Left ventricle myocardium superior (tissue), 1 donor: ENCODE measurements around the gene ILKAP. TPM values are rescaled to one million over a fixed set of nuclear protein-coding genes. Genes with fewer than 3 reads are reported as not detected.

Experiments used
- ATAC-seq: fragments of 200-7000 bp; cut with Tn5 transposase; one replicate; pipeline ENCODE4 v1.9.1; 2020; ENCODE audit warnings: mild to moderate bottlenecking, moderate library complexity
- DNase-seq: peaks from one replicate; pipeline ENCODE4 v3.0.0-alpha.2; 2020
- intact Hi-C: fragments of 100-400 bp; cut with micrococcal nuclease; formaldehyde crosslinking; loops from one replicate; pipeline ENCODE4 v1.11.0; 2022
- total RNA-seq: library from RNA; stranded (reverse); fragmentation: NEBNext Ultra II Directional; extraction: Animal tissue kit (Norgen Biotek cat#: 25700); gene quantifications from one replicate; pipeline ENCODE4 v1.2.1, GENCODE V29; 2021
- donor health status: DM: no; HTN: yes; CAD: no; lungs with severe emphysema.

Gene ILKAP
- total RNA-seq, 1 donor from 2014 or later = 26.7 TPM

GRCh38 chr2:238158018-238158508 lies 45.4 kb downstream of the ILKAP start:
- intact Hi-C loops = no loop called here
- DNase-seq (peak; percentile 18), ATAC-seq (no peak)

GRCh38 chr2:238157506-238158017 lies 45.9 kb downstream of the ILKAP start:
- ATAC-seq (no peak), DNase-seq (no peak)
- intact Hi-C loops = no loop called here

GRCh38 chr2:238155761-238156694 lies 47.5 kb downstream of the ILKAP start:
- ATAC-seq (no peak), DNase-seq (peak; percentile 13)
- intact Hi-C loops = no loop called here

GRCh38 chr2:238155051-238155760 lies 48.3 kb downstream of the ILKAP start:
- peak; percentile 60 for DNase-seq
- intact Hi-C loops = no loop called here

GRCh38 chr2:238154570-238154969 lies 48.9 kb downstream of the ILKAP start:
- intact Hi-C loops = no loop called here
- ATAC-seq (no peak), DNase-seq (no peak)

More at GRCh38 chr2:238155051-238155760, 48.3 kb downstream of the ILKAP start:
- peak; percentile 38 for ATAC-seq

GRCh38 chr2:238152771-238153688 lies 50.5 kb downstream of the ILKAP start:
- DNase-seq (no peak), ATAC-seq (no peak)
- intact Hi-C loops = no loop called here

- DNase-seq (no peak), ATAC-seq (no peak)
- intact Hi-C loops = no loop called here
Observed at GRCh38 chr2:238151628-238152235, 51.8 kb downstream of the ILKAP start.

- intact Hi-C loops = no loop called here
- DNase-seq = no peak
Observed at GRCh38 chr2:238151205-238151604, 52.3 kb downstream of the ILKAP start.

GRCh38 chr2:238150686-238151085 lies 52.8 kb downstream of the ILKAP start:
- intact Hi-C loops = no loop called here
- ATAC-seq (no peak), DNase-seq (no peak)

More at GRCh38 chr2:238151205-238151604, 52.3 kb downstream of the ILKAP start:
- no peak for ATAC-seq

- ATAC-seq (no peak), DNase-seq (no peak)
- intact Hi-C loops = no loop called here
Observed at GRCh38 chr2:238149841-238150572, 53.5 kb downstream of the ILKAP start.

GRCh38 chr2:238148981-238149380 lies 54.5 kb downstream of the ILKAP start:
- no peak for DNase-seq
- intact Hi-C loops = no loop called here
- ATAC-seq = no peak

- intact Hi-C loops = no loop called here
- DNase-seq = no peak
- ATAC-seq = no peak
Observed at GRCh38 chr2:238146884-238147544, 56.5 kb downstream of the ILKAP start.

- ATAC-seq = no peak
- intact Hi-C loops = no loop called here
Observed at GRCh38 chr2:238145851-238146250, 57.6 kb downstream of the ILKAP start.

GRCh38 chr2:238145046-238145445 lies 58.4 kb downstream of the ILKAP start:
- intact Hi-C loops = no loop called here
- no peak for ATAC-seq

More at GRCh38 chr2:238145851-238146250, 57.6 kb downstream of the ILKAP start:
- no peak for DNase-seq

GRCh38 chr2:238144262-238144661 lies 59.2 kb downstream of the ILKAP start:
- intact Hi-C loops = no loop called here
- ATAC-seq (no peak), DNase-seq (no peak)

More at GRCh38 chr2:238145046-238145445, 58.4 kb downstream of the ILKAP start:
- DNase-seq = no peak

- intact Hi-C loops = no loop called here
- DNase-seq (peak; percentile 70), ATAC-seq (peak; percentile 63)
Observed at GRCh38 chr2:238143239-238143951, 60.1 kb downstream of the ILKAP start.
